Measurements from ENCODE around the gene DAAM2.

- TF ChIP-seq CTCF (IDR thresholded peaks at IDR 0.05) (no peak), POLR2AphosphoS5 (IDR thresholded peaks at IDR 0.05) (no peak)
These were observed 105.5 kb downstream of the DAAM2 start for GRCh38 chr6:39897698-39898097.

Measured in breast epithelium (tissue), 3 donors.